ENCODE measurements around the gene TRIM43. TPM values are rescaled to one million over a fixed set of nuclear protein-coding genes. Genes with fewer than 3 reads are reported as not detected.
"Not testable (repeated sequence)": the region's sequence is repeated elsewhere in the genome, so short reads cannot be mapped to it uniquely, and the experiment has no call there.

The TRIM43 gene
- polyA plus RNA-seq, 3 donors from 2014 or later = not detected

- not testable (repeated sequence) for H3K27ac Mint-ChIP-seq; DNase-seq; H3K4me1 Mint-ChIP-seq; H3K27me3 Mint-ChIP-seq (ENCODE audit: low read depth in 3 of 3); H3K4me3 Mint-ChIP-seq; H3K36me3 Mint-ChIP-seq; H3K9me3 Mint-ChIP-seq
These were observed 16.6 kb downstream of the TRIM43 start for GRCh38 chr2:95608356-95608755.

GRCh38 chr2:95609764-95610163 lies 18.0 kb downstream of the TRIM43 start:
- H3K36me3 Mint-ChIP-seq; H3K9me3 Mint-ChIP-seq; H3K4me1 Mint-ChIP-seq; H3K27me3 Mint-ChIP-seq (ENCODE audit: low read depth in 3 of 3); H3K27ac Mint-ChIP-seq; DNase-seq; H3K4me3 Mint-ChIP-seq: not testable (repeated sequence)

GRCh38 chr2:95613048-95613447 lies 21.2 kb downstream of the TRIM43 start:
- not testable (repeated sequence) for H3K27ac Mint-ChIP-seq, H3K4me1 Mint-ChIP-seq

GRCh38 chr2:95622728-95623127 lies 30.9 kb downstream of the TRIM43 start:
- not testable (repeated sequence) for H3K27ac Mint-ChIP-seq; H3K36me3 Mint-ChIP-seq; H3K27me3 Mint-ChIP-seq (ENCODE audit: low read depth in 3 of 3); DNase-seq; H3K4me3 Mint-ChIP-seq; H3K4me1 Mint-ChIP-seq; H3K9me3 Mint-ChIP-seq

More at GRCh38 chr2:95613048-95613447, 21.2 kb downstream of the TRIM43 start:
- H3K9me3 Mint-ChIP-seq; H3K4me3 Mint-ChIP-seq; H3K36me3 Mint-ChIP-seq; DNase-seq; H3K27me3 Mint-ChIP-seq (ENCODE audit: low read depth in 3 of 3): not testable (repeated sequence)

- H3K27ac Mint-ChIP-seq; DNase-seq; H3K9me3 Mint-ChIP-seq; H3K4me1 Mint-ChIP-seq; H3K4me3 Mint-ChIP-seq; H3K36me3 Mint-ChIP-seq; H3K27me3 Mint-ChIP-seq (ENCODE audit: low read depth in 3 of 3): not testable (repeated sequence)
These were observed 39.2 kb downstream of the TRIM43 start for GRCh38 chr2:95630987-95631386.

GRCh38 chr2:95633626-95634259 lies 41.9 kb downstream of the TRIM43 start:
- not testable (repeated sequence) for H3K36me3 Mint-ChIP-seq, H3K4me3 Mint-ChIP-seq

GRCh38 chr2:95640515-95641288 lies 48.9 kb downstream of the TRIM43 start:
- not testable (repeated sequence) for H3K4me1 Mint-ChIP-seq; H3K36me3 Mint-ChIP-seq; H3K9me3 Mint-ChIP-seq; DNase-seq; H3K4me3 Mint-ChIP-seq; H3K27me3 Mint-ChIP-seq (ENCODE audit: low read depth in 3 of 3); H3K27ac Mint-ChIP-seq

More at GRCh38 chr2:95633626-95634259, 41.9 kb downstream of the TRIM43 start:
- not testable (repeated sequence) for H3K9me3 Mint-ChIP-seq; H3K27ac Mint-ChIP-seq; H3K27me3 Mint-ChIP-seq (ENCODE audit: low read depth in 3 of 3); DNase-seq; H3K4me1 Mint-ChIP-seq

- not testable (repeated sequence) for H3K36me3 Mint-ChIP-seq; H3K27me3 Mint-ChIP-seq (ENCODE audit: low read depth in 3 of 3); H3K27ac Mint-ChIP-seq; H3K4me3 Mint-ChIP-seq; H3K4me1 Mint-ChIP-seq; H3K9me3 Mint-ChIP-seq; DNase-seq
These were observed 49.4 kb downstream of the TRIM43 start for GRCh38 chr2:95641289-95641575.

GRCh38 chr2:95641787-95642186 lies 50.0 kb downstream of the TRIM43 start:
- H3K4me3 Mint-ChIP-seq; H3K27me3 Mint-ChIP-seq (ENCODE audit: low read depth in 3 of 3): not testable (repeated sequence)

GRCh38 chr2:95642360-95642759 lies 50.6 kb downstream of the TRIM43 start:
- not testable (repeated sequence) for H3K4me3 Mint-ChIP-seq; DNase-seq; H3K36me3 Mint-ChIP-seq; H3K9me3 Mint-ChIP-seq; H3K4me1 Mint-ChIP-seq; H3K27me3 Mint-ChIP-seq (ENCODE audit: low read depth in 3 of 3); H3K27ac Mint-ChIP-seq

More at GRCh38 chr2:95641787-95642186, 50.0 kb downstream of the TRIM43 start:
- not testable (repeated sequence) for DNase-seq, H3K9me3 Mint-ChIP-seq, H3K36me3 Mint-ChIP-seq, H3K4me1 Mint-ChIP-seq, H3K27ac Mint-ChIP-seq

GRCh38 chr2:95642951-95643350 lies 51.1 kb downstream of the TRIM43 start:
- not testable (repeated sequence) for H3K4me1 Mint-ChIP-seq; H3K9me3 Mint-ChIP-seq; DNase-seq; H3K4me3 Mint-ChIP-seq; H3K36me3 Mint-ChIP-seq; H3K27me3 Mint-ChIP-seq (ENCODE audit: low read depth in 3 of 3); H3K27ac Mint-ChIP-seq

GRCh38 chr2:95645312-95645711 lies 53.5 kb downstream of the TRIM43 start:
- H3K9me3 Mint-ChIP-seq; H3K27ac Mint-ChIP-seq; H3K4me1 Mint-ChIP-seq; DNase-seq; H3K27me3 Mint-ChIP-seq (ENCODE audit: low read depth in 3 of 3); H3K4me3 Mint-ChIP-seq; H3K36me3 Mint-ChIP-seq: not testable (repeated sequence)

- H3K4me1 Mint-ChIP-seq; H3K4me3 Mint-ChIP-seq; DNase-seq; H3K27ac Mint-ChIP-seq; H3K27me3 Mint-ChIP-seq (ENCODE audit: low read depth in 3 of 3); H3K36me3 Mint-ChIP-seq; H3K9me3 Mint-ChIP-seq: not testable (repeated sequence)
These were observed 54.6 kb downstream of the TRIM43 start for GRCh38 chr2:95646274-95646994.

- not testable (repeated sequence) for H3K27me3 Mint-ChIP-seq (ENCODE audit: low read depth in 3 of 3); H3K4me1 Mint-ChIP-seq; DNase-seq; H3K4me3 Mint-ChIP-seq; H3K36me3 Mint-ChIP-seq; H3K27ac Mint-ChIP-seq; H3K9me3 Mint-ChIP-seq
These were observed 57.2 kb downstream of the TRIM43 start for GRCh38 chr2:95648894-95649544.
